Astrocyte (in vitro differentiated cells and primary cell): ENCODE results near the gene EIF2B1. TPM values are rescaled to one million over a fixed set of nuclear protein-coding genes. Genes with fewer than 3 reads are reported as not detected.

Source experiments
- DNase-seq: peaks from one replicate; pipeline ENCODE4 v3.0.0-alpha.2; 2010; ENCODE audit warnings: low read depth
- FAIRE-seq: peaks from 2 replicates; lab custom pipeline; 2011; peaks lifted over from hg19 to GRCh38; lab: Jason Lieb, UNC
- H2AFZ ChIP-seq: 2 replicates; pipeline ENCODE4 v1.6.0; 2012; ENCODE audit warnings: low read depth, low read length, inconsistent platforms
- H3K27ac ChIP-seq: 2 replicates; pipeline ENCODE4 v1.5.1; 2011; ENCODE audit warnings: low read depth, low read length, inconsistent platforms
- H3K27me3 ChIP-seq: 2 replicates; pipeline ENCODE4 v1.6.0; 2011; ENCODE audit warnings: low read length, inconsistent platforms; ENCODE audit not compliant: insufficient read depth
- H3K36me3 ChIP-seq: 2 replicates; pipeline ENCODE4 v1.5.1; 2011; ENCODE audit warnings: low read length, inconsistent platforms; ENCODE audit not compliant: insufficient read depth
- H3K4me1 ChIP-seq: 2 replicates; pipeline ENCODE4 v1.5.1; 2011; ENCODE audit warnings: low read length, inconsistent platforms; ENCODE audit not compliant: insufficient read depth
- H3K4me2 ChIP-seq: 2 replicates; pipeline ENCODE4 v1.6.0; 2012; ENCODE audit warnings: low read length, inconsistent platforms
- H3K4me3 ChIP-seq: 2 replicates; pipeline ENCODE4 v1.5.1; 2011; ENCODE audit warnings: low read depth, mild to moderate bottlenecking, low read length, inconsistent platforms; ENCODE audit not compliant: insufficient read depth
- H3K79me2 ChIP-seq: 2 replicates; pipeline ENCODE4 v1.6.0; 2012; ENCODE audit warnings: mild to moderate bottlenecking, low read length, inconsistent platforms; ENCODE audit not compliant: insufficient read depth
- H3K9ac ChIP-seq: 2 replicates; pipeline ENCODE4 v1.6.0; 2012; ENCODE audit warnings: mild to moderate bottlenecking, low read length, inconsistent platforms
- H3K9me3 ChIP-seq: 2 replicates; pipeline ENCODE4 v1.5.1; 2012; ENCODE audit warnings: low read depth, mild to moderate bottlenecking, low read length, inconsistent platforms; ENCODE audit not compliant: insufficient read depth
- H4K20me1 ChIP-seq: 2 replicates; pipeline ENCODE4 v1.6.0; 2012; ENCODE audit warnings: low read length, inconsistent platforms; ENCODE audit not compliant: insufficient read depth
- H3K27ac Mint-ChIP-seq: one replicate; pipeline ENCODE4 v1.8.0; 2021; ENCODE audit warnings: mild to moderate bottlenecking, mixed read lengths; ENCODE audit not compliant: unreplicated experiment
- H3K27me3 Mint-ChIP-seq: one replicate; pipeline ENCODE4 v1.8.0; 2021; ENCODE audit warnings: low read depth, mixed read lengths; ENCODE audit not compliant: unreplicated experiment
- H3K36me3 Mint-ChIP-seq: one replicate; pipeline ENCODE4 v1.8.0; 2021; ENCODE audit warnings: low read depth, mixed read lengths; ENCODE audit not compliant: unreplicated experiment
- H3K4me1 Mint-ChIP-seq: one replicate; pipeline ENCODE4 v1.8.0; 2021; ENCODE audit warnings: low read depth, mixed read lengths; ENCODE audit not compliant: unreplicated experiment
- H3K4me3 Mint-ChIP-seq: one replicate; pipeline ENCODE4 v1.8.0; 2021; ENCODE audit warnings: mild to moderate bottlenecking, moderate library complexity, mixed read lengths; ENCODE audit not compliant: unreplicated experiment
- H3K9me3 Mint-ChIP-seq: one replicate; pipeline ENCODE4 v1.8.0; 2021; ENCODE audit warnings: mild to moderate bottlenecking, mixed read lengths; ENCODE audit not compliant: unreplicated experiment
- CTCF ChIP-seq: IDR thresholded peaks from 2 replicates; pipeline ENCODE4 v1.5.1; 2011; ENCODE audit warnings: low read depth, mild to moderate bottlenecking, inconsistent platforms, low read length, moderate library complexity; ENCODE audit not compliant: insufficient read depth
- EZH2 ChIP-seq: IDR thresholded peaks from 2 replicates; pipeline ENCODE4 v1.6.1; 2012; ENCODE audit warnings: mild to moderate bottlenecking, low read length, inconsistent platforms; ENCODE audit not compliant: insufficient read depth
- total RNA-seq: library from RNA; stranded (reverse); gene quantifications from 2 replicates; pipeline ENCODE4 v1.2.1, GENCODE V29; 2021

The EIF2B1 gene
- total RNA-seq, 1 donor from 2014 or later, result 49.3 TPM

- H3K27ac Mint-ChIP-seq, result peak overlapping the region; percentile 77
- peak overlapping the region; percentile 97 for H2AFZ ChIP-seq
Measured at GRCh38 chr12:123602651-123603195, 30.8 kb downstream of the EIF2B1 start.

GRCh38 chr12:123601602-123602489 lies 31.6 kb downstream of the EIF2B1 start, which contains the start of gene DDX55:
Gene DDX55 (plus strand): TSS chr12:123602099. CDS start chr12:123602149, 50 bp downstream.
- Histone ChIP-seq H3K36me3 (peaks cover 28% of the 10 kb centered on the region), H3K9ac (peak within 1 kb of the TSS; percentile 92), H3K4me2 (peak within 1 kb of the TSS; percentile 92), H3K27ac (peak within 1 kb of the TSS; percentile 85), H4K20me1 (peaks cover 45% of the 10 kb centered on the region), H3K9me3 (no peaks in the 10 kb centered on the region), H3K4me3 (peak within 1 kb of the TSS; percentile 94), H2AFZ (peak within 1 kb of the TSS; percentile 97), H3K79me2 (peaks cover 62% of the 10 kb centered on the region), H3K4me1 (peaks cover 5% of the 10 kb centered on the region), H3K27me3 (no peaks in the 10 kb centered on the region)
- peak within 1 kb of the TSS; percentile 89 for H3K27ac Mint-ChIP-seq
- H3K27me3 Mint-ChIP-seq, result no peaks in the 10 kb centered on the region
- H3K4me1 Mint-ChIP-seq, result peaks cover 14% of the 10 kb centered on the region
- FAIRE-seq (no peak), DNase-seq (peak; percentile 66)
- peak within 1 kb of the TSS; percentile 91 for H3K4me3 Mint-ChIP-seq
- no peaks in the 10 kb centered on the region for H3K9me3 Mint-ChIP-seq
- H3K36me3 Mint-ChIP-seq, result peaks cover 4% of the 10 kb centered on the region
- TF ChIP-seq CTCF, result peak; percentile 3
- TF ChIP-seq EZH2, result no peak

More at GRCh38 chr12:123602651-123603195, 30.8 kb downstream of the EIF2B1 start:
- Mint-ChIP-seq H3K4me1 (peaks cover 11% of the 10 kb centered on the region), H3K9me3 (no peaks in the 10 kb centered on the region), H3K27me3 (no peaks in the 10 kb centered on the region), H3K36me3 (peaks cover 4% of the 10 kb centered on the region), H3K4me3 (peak overlapping the region; percentile 91)
- Histone ChIP-seq H4K20me1 (peaks cover 37% of the 10 kb centered on the region), H3K4me1 (peaks cover 5% of the 10 kb centered on the region), H3K79me2 (peaks cover 59% of the 10 kb centered on the region), H3K4me2 (peak overlapping the region; percentile 92), H3K9ac (peak overlapping the region; percentile 92), H3K9me3 (no peaks in the 10 kb centered on the region), H3K4me3 (peak overlapping the region; percentile 94), H3K27ac (peak overlapping the region; percentile 85), H3K27me3 (no peaks in the 10 kb centered on the region), H3K36me3 (peaks cover 28% of the 10 kb centered on the region)
- TF ChIP-seq CTCF (no peak), EZH2 (no peak)
- DNase-seq (no peak), FAIRE-seq (no peak)
